ENCODE data around the gene MUC4.

MUC4 gene

GRCh38 chr3:195761123-195761566 is 50.6 kb downstream of the MUC4 start:
- Histone ChIP-seq H3K9ac (ENCODE audit: low read depth, low read length, poor library complexity, severe bottlenecking) (no peak overlapping the region), H3K4me3 (ENCODE audit: low read length, poor library complexity, severe bottlenecking) (no peak overlapping the region)
- TF ChIP-seq EZH2phosphoT487 (IDR thresholded peaks at IDR 0.05; ENCODE audit: borderline replicate concordance) (no peak), CTCF (conservative IDR thresholded peaks at IDR 0.05; ENCODE audit: low read length) (no peak)

GRCh38 chr3:195760345-195761122 is 51.2 kb downstream of the MUC4 start:
- Histone ChIP-seq H3K27me3 (ENCODE audit: insufficient read depth, low read length, poor library complexity, severe bottlenecking) (no peaks in the 10 kb centered on the region), H3K9me3 (ENCODE audit: insufficient read depth, low read depth, low read length) (no peaks in the 10 kb centered on the region), H3K9ac (ENCODE audit: low read depth, low read length, poor library complexity, severe bottlenecking) (no peak overlapping the region), H3K4me2 (ENCODE audit: low read depth, low read length, poor library complexity, severe bottlenecking) (no peak overlapping the region), H3K9me2 (replicated peaks; ENCODE audit: low read depth, low read length) (no peaks in the 10 kb centered on the region), H2AFZ (ENCODE audit: low read length) (no peak overlapping the region), H3K36me3 (ENCODE audit: insufficient read depth, low read length) (no peaks in the 10 kb centered on the region), H3K4me1 (ENCODE audit: insufficient read depth, low read length, poor library complexity, severe bottlenecking) (no peaks in the 10 kb centered on the region), H3K4me3 (ENCODE audit: low read length, poor library complexity, severe bottlenecking) (no peak overlapping the region), H3F3A (ENCODE audit: low read depth) (no peaks in the 10 kb centered on the region), H3K79me2 (ENCODE audit: insufficient read depth, low read length) (no peaks in the 10 kb centered on the region), H4K20me1 (ENCODE audit: insufficient read depth, low read length, poor library complexity, severe bottlenecking) (no peaks in the 10 kb centered on the region)
- TF ChIP-seq EZH2phosphoT487 (IDR thresholded peaks at IDR 0.05; ENCODE audit: borderline replicate concordance) (no peak), CTCF (conservative IDR thresholded peaks at IDR 0.05; ENCODE audit: low read length) (no peak)

More at GRCh38 chr3:195761123-195761566, 50.6 kb downstream of the MUC4 start:
- H3F3A ChIP-seq (ENCODE audit: low read depth), result no peaks in the 10 kb centered on the region
- H2AFZ ChIP-seq (ENCODE audit: low read length), result no peak overlapping the region
- H3K9me2 ChIP-seq (replicated peaks; ENCODE audit: low read depth, low read length), result no peaks in the 10 kb centered on the region
- H3K27me3 ChIP-seq (ENCODE audit: insufficient read depth, low read length, poor library complexity, severe bottlenecking), result no peaks in the 10 kb centered on the region
- H3K79me2 ChIP-seq (ENCODE audit: insufficient read depth, low read length), result no peaks in the 10 kb centered on the region
- no peaks in the 10 kb centered on the region for H3K36me3 ChIP-seq (ENCODE audit: insufficient read depth, low read length)
- H3K4me1 ChIP-seq (ENCODE audit: insufficient read depth, low read length, poor library complexity, severe bottlenecking), result no peaks in the 10 kb centered on the region
- no peaks in the 10 kb centered on the region for H3K9me3 ChIP-seq (ENCODE audit: insufficient read depth, low read depth, low read length)
- H4K20me1 ChIP-seq (ENCODE audit: insufficient read depth, low read length, poor library complexity, severe bottlenecking), result no peaks in the 10 kb centered on the region
- H3K4me2 ChIP-seq (ENCODE audit: low read depth, low read length, poor library complexity, severe bottlenecking), result no peak overlapping the region

- Histone ChIP-seq H3K4me1 (ENCODE audit: insufficient read depth, low read length, poor library complexity, severe bottlenecking) (no peaks in the 10 kb centered on the region), H3K36me3 (ENCODE audit: insufficient read depth, low read length) (no peaks in the 10 kb centered on the region), H4K20me1 (ENCODE audit: insufficient read depth, low read length, poor library complexity, severe bottlenecking) (no peaks in the 10 kb centered on the region), H3K9me2 (replicated peaks; ENCODE audit: low read depth, low read length) (no peaks in the 10 kb centered on the region), H3F3A (ENCODE audit: low read depth) (no peaks in the 10 kb centered on the region), H3K27me3 (ENCODE audit: insufficient read depth, low read length, poor library complexity, severe bottlenecking) (no peaks in the 10 kb centered on the region), H3K9me3 (ENCODE audit: insufficient read depth, low read depth, low read length) (no peaks in the 10 kb centered on the region), H3K4me2 (ENCODE audit: low read depth, low read length, poor library complexity, severe bottlenecking) (no peak overlapping the region), H3K9ac (ENCODE audit: low read depth, low read length, poor library complexity, severe bottlenecking) (no peak overlapping the region), H3K79me2 (ENCODE audit: insufficient read depth, low read length) (no peaks in the 10 kb centered on the region), H2AFZ (ENCODE audit: low read length) (no peak overlapping the region), H3K4me3 (ENCODE audit: low read length, poor library complexity, severe bottlenecking) (no peak overlapping the region)
- no peak for TF ChIP-seq EZH2phosphoT487 (IDR thresholded peaks at IDR 0.05; ENCODE audit: borderline replicate concordance)
- no peak for TF ChIP-seq CTCF (conservative IDR thresholded peaks at IDR 0.05; ENCODE audit: low read length)
Measured at GRCh38 chr3:195758721-195759353, 52.9 kb downstream of the MUC4 start.
